SU-DHL-6 (cell line): ENCODE data around the gene FNBP1L.

ENCODE experiments used
- CTCF ChIP-seq: fragments of 200-600 bp; sonication (generic); IDR thresholded peaks from one replicate; pipeline ENCODE4 v1.5.1; 2017; ENCODE audit warnings: antibody characterized with exemption, mild to moderate bottlenecking, low read length, moderate library complexity; ENCODE audit not compliant: insufficient read depth, poor library complexity, severe bottlenecking
- EZH2phosphoT487 ChIP-seq: fragments of 200-600 bp; sonication (generic), shearing (Covaris generic); conservative IDR thresholded peaks from 2 replicates; pipeline ENCODE4 v1.6.1; 2018; ENCODE audit warnings: mild to moderate bottlenecking, antibody characterized with exemption, low read length, moderate library complexity, mixed read lengths

DNA sequence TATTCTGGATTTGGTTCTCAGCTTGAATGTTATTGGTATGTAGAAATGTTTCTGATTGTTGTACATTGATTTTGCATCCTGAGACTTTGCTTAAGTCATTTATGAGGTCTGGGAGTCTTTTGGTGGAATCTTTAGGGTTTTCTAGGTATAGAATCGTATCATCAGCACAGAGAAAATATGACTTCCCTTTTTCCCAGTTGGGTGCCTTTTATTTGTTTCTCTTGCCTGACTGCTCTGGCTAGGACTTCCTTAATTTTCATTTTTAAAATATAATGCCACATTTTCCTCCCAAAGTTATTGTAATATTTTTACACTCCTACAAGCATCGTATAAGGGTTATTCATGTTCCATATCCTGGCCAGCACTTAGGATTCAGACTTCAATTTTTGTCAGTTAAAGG lies 111.1 kb downstream of the FNBP1L start:
- TF ChIP-seq CTCF, result no peak
- TF ChIP-seq EZH2phosphoT487, result no peak
